ENCODE results near the gene SCRT2. TPM values are rescaled to one million over a fixed set of nuclear protein-coding genes. Genes with fewer than 3 reads are reported as not detected.

The SCRT2 gene
- total RNA-seq, 1 experiment from 2014 or later, result 0.20 TPM

- H3K27ac Mint-ChIP-seq, result no peak overlapping the region
- peaks cover 7% of the 10 kb centered on the region for H3K9me3 Mint-ChIP-seq
- peaks cover 3% of the 10 kb centered on the region; the same call in 1 of the 2 replicates for H3K36me3 Mint-ChIP-seq
- no peak for DNase-seq (ENCODE audit: low spot score)
- no peak for TF ChIP-seq ELF4 (CRISPR knock-in tag; IDR thresholded peaks at IDR 0.05; ENCODE audit: low read depth)
- no peak for TF ChIP-seq ATF2 (CRISPR knock-in tag; IDR thresholded peaks at IDR 0.05; ENCODE audit: borderline replicate concordance, low read depth)
- TF ChIP-seq ZNF396 (CRISPR knock-in tag; IDR thresholded peaks at IDR 0.05; ENCODE audit: borderline replicate concordance), result no peak
- no peak for TF ChIP-seq CREM (CRISPR knock-in tag; IDR thresholded peaks at IDR 0.05)
- no peak for TF ChIP-seq ATF6 (CRISPR knock-in tag; IDR thresholded peaks at IDR 0.05)
- no peak for TF ChIP-seq MAX (CRISPR knock-in tag; IDR thresholded peaks at IDR 0.05)
- TF ChIP-seq IRF2 (CRISPR knock-in tag; IDR thresholded peaks at IDR 0.05; ENCODE audit: borderline replicate concordance, low read depth), result no peak
- TF ChIP-seq ZNF138 (CRISPR knock-in tag; conservative IDR thresholded peaks at IDR 0.05), result no peak
- no peak for ATAC-seq
- peaks cover 28% of the 10 kb centered on the region for H3K27me3 Mint-ChIP-seq (ENCODE audit: low read depth)
- ChIA-PET POLR2A (interaction anchor here (0.6 kb wide), 1 partner anchor 178 kb away, joined by 3 read pairs; no protein-coding TSS in a partner anchor), CTCF (interaction anchor here (1.2 kb wide), 1 partner anchor 14 kb away, joined by 5 read pairs; no protein-coding TSS in a partner anchor)
- no peak overlapping the region for H3K4me3 Mint-ChIP-seq
- H3K4me1 Mint-ChIP-seq, result peaks cover 9% of the 10 kb centered on the region
These were observed 38.9 kb upstream of the SCRT2 start for GRCh38 chr20:714453-714852.

- ATAC-seq, result no peak
- Mint-ChIP-seq H3K4me3 (no peak overlapping the region), H3K27me3 (ENCODE audit: low read depth) (peaks cover 45% of the 10 kb centered on the region), H3K9me3 (peaks cover 25% of the 10 kb centered on the region), H3K4me1 (peaks cover 26% of the 10 kb centered on the region), H3K27ac (no peak overlapping the region), H3K36me3 (peaks cover 10% of the 10 kb centered on the region)
- POLR2A ChIA-PET, result no interaction called here
- CTCF ChIA-PET, result interaction anchor here (0.5 to 1.4 kb wide), 2 partner anchors 39 to 45 kb away, joined by 3 to 5 read pairs; no protein-coding TSS in a partner anchor
- no peak for TF ChIP-seq ATF3 (CRISPR knock-in tag; conservative IDR thresholded peaks at IDR 0.05)
- TF ChIP-seq RORB (CRISPR knock-in tag; IDR thresholded peaks at IDR 0.05), result no peak
- TF ChIP-seq ZBTB21 (CRISPR knock-in tag; IDR thresholded peaks at IDR 0.05; ENCODE audit: borderline replicate concordance), result no peak
- no peak for TF ChIP-seq FOXP1 (CRISPR knock-in tag; IDR thresholded peaks at IDR 0.05; ENCODE audit: borderline replicate concordance)
- TF ChIP-seq GRHL2 (CRISPR knock-in tag; IDR thresholded peaks at IDR 0.05; ENCODE audit: insufficient replicate concordance, severe bottlenecking), result no peak
- TF ChIP-seq TEAD1 (CRISPR knock-in tag; IDR thresholded peaks at IDR 0.05), result no peak
- no peak for TF ChIP-seq ATF1 (CRISPR knock-in tag; IDR thresholded peaks at IDR 0.05)
- TF ChIP-seq, protein P1, sequence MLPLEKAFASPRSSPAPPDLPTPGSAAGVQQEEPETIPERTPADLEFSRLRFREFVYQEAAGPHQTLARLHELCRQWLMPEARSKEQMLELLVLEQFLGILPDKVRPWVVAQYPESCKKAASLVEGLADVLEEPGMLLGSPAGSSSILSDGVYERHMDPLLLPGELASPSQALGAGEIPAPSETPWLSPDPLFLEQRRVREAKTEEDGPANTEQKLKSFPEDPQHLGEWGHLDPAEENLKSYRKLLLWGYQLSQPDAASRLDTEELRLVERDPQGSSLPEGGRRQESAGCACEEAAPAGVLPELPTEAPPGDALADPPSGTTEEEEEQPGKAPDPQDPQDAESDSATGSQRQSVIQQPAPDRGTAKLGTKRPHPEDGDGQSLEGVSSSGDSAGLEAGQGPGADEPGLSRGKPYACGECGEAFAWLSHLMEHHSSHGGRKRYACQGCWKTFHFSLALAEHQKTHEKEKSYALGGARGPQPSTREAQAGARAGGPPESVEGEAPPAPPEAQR (CRISPR knock-in tag; IDR thresholded peaks at IDR 0.05), result no peak
- TF ChIP-seq ZNF263 (CRISPR knock-in tag; IDR thresholded peaks at IDR 0.05; ENCODE audit: low read depth), result no peak
- no peak for TF ChIP-seq TP53 (CRISPR knock-in tag; IDR thresholded peaks at IDR 0.05)
- TF ChIP-seq GABPB1 (CRISPR knock-in tag; IDR thresholded peaks at IDR 0.05), result no peak
- no peak for TF ChIP-seq NFE2L1 (CRISPR knock-in tag; IDR thresholded peaks at IDR 0.05)
- no peak for TF ChIP-seq IRF2 (CRISPR knock-in tag; IDR thresholded peaks at IDR 0.05; ENCODE audit: borderline replicate concordance, low read depth)
- no peak for TF ChIP-seq MYBL2 (CRISPR knock-in tag; IDR thresholded peaks at IDR 0.05)
- no peak for TF ChIP-seq CREB1 (CRISPR knock-in tag; IDR thresholded peaks at IDR 0.05)
- TF ChIP-seq, protein P2, sequence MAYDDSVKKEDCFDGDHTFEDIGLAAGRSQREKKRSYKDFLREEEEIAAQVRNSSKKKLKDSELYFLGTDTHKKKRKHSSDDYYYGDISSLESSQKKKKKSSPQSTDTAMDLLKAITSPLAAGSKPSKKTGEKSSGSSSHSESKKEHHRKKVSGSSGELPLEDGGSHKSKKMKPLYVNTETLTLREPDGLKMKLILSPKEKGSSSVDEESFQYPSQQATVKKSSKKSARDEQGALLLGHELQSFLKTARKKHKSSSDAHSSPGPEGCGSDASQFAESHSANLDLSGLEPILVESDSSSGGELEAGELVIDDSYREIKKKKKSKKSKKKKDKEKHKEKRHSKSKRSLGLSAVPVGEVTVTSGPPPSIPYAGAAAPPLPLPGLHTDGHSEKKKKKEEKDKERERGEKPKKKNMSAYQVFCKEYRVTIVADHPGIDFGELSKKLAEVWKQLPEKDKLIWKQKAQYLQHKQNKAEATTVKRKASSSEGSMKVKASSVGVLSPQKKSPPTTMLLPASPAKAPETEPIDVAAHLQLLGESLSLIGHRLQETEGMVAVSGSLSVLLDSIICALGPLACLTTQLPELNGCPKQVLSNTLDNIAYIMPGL (CRISPR knock-in tag; IDR thresholded peaks at IDR 0.05), result no peak
- no peak for TF ChIP-seq SP1 (CRISPR knock-in tag; conservative IDR thresholded peaks at IDR 0.05)
- no peak for DNase-seq (ENCODE audit: low spot score)
These were observed 36.0 kb upstream of the SCRT2 start for GRCh38 chr20:711576-711975.
